Measurements from ENCODE around the gene MTTP. TPM values are rescaled to one million over a fixed set of nuclear protein-coding genes. Genes with fewer than 3 reads are reported as not detected.

Gene MTTP
- total RNA-seq, 1 experiment from 2014 or later, result 0.77 TPM

DNA sequence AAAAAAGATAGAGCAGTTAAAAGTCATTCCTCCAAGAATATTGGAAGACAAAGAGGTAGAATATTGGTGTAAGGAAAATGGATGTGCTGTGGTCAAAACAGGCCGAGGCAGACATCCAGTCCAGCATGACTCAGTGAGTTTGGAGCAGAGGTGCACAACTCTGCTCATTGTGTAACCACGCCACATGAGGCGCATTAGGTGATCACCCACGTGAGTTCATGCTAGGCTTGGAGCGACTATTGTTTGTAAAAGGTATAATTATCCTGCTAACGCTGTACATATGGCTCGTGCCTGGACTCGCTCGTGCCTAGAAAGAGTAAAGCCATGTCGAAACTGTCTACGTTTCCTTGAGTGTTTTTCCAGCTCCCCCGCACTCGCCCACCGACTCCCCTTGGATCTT lies 59.1 kb downstream of the MTTP start:
- intact Hi-C loops (cut with micrococcal nuclease; ENCODE audit: unreplicated experiment), result no loop called here
- Histone ChIP-seq H3K27me3 (replicated peaks; ENCODE audit: control insufficient read depth, insufficient read depth, low read length) (no peaks in the 10 kb centered on the region), H3K9me3 (no peaks in the 10 kb centered on the region), H3K36me3 (ENCODE audit: control insufficient read depth, insufficient read depth, low read length) (no peaks in the 10 kb centered on the region), H3K4me3 (ENCODE audit: low read depth, low read length) (no peak overlapping the region), H3K4me1 (no peaks in the 10 kb centered on the region; the same call in 1 of the 2 replicates)
- DNase-seq, result no peak
- BruUV-seq (replicated peaks), result no TSS peak
- ChIA-PET CTCF (no interaction called here), POLR2A (no interaction called here)
- no peak overlapping the region for H3K4me3 Mint-ChIP-seq (ENCODE audit: unreplicated experiment)
- H3K36me3 Mint-ChIP-seq (ENCODE audit: insufficient read depth, unreplicated experiment), result no peaks in the 10 kb centered on the region
- H3K4me1 Mint-ChIP-seq (ENCODE audit: low read depth, unreplicated experiment), result peaks cover 9% of the 10 kb centered on the region
- TF ChIP-seq, protein P1, sequence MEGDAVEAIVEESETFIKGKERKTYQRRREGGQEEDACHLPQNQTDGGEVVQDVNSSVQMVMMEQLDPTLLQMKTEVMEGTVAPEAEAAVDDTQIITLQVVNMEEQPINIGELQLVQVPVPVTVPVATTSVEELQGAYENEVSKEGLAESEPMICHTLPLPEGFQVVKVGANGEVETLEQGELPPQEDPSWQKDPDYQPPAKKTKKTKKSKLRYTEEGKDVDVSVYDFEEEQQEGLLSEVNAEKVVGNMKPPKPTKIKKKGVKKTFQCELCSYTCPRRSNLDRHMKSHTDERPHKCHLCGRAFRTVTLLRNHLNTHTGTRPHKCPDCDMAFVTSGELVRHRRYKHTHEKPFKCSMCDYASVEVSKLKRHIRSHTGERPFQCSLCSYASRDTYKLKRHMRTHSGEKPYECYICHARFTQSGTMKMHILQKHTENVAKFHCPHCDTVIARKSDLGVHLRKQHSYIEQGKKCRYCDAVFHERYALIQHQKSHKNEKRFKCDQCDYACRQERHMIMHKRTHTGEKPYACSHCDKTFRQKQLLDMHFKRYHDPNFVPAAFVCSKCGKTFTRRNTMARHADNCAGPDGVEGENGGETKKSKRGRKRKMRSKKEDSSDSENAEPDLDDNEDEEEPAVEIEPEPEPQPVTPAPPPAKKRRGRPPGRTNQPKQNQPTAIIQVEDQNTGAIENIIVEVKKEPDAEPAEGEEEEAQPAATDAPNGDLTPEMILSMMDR (IDR thresholded peaks at IDR 0.05; ENCODE audit: insufficient read depth in 1 of 2, low read depth in 1 of 2, low read length in 1 of 2, severe bottlenecking in 1 of 2, unreplicated experiment in 1 of 2), result no peak
- no peak overlapping the region for H3K27ac Mint-ChIP-seq (ENCODE audit: unreplicated experiment)
- no peaks in the 10 kb centered on the region for H3K9me3 Mint-ChIP-seq (ENCODE audit: unreplicated experiment)
- no peaks in the 10 kb centered on the region for H3K27me3 Mint-ChIP-seq (ENCODE audit: insufficient read depth, unreplicated experiment)

DNA sequence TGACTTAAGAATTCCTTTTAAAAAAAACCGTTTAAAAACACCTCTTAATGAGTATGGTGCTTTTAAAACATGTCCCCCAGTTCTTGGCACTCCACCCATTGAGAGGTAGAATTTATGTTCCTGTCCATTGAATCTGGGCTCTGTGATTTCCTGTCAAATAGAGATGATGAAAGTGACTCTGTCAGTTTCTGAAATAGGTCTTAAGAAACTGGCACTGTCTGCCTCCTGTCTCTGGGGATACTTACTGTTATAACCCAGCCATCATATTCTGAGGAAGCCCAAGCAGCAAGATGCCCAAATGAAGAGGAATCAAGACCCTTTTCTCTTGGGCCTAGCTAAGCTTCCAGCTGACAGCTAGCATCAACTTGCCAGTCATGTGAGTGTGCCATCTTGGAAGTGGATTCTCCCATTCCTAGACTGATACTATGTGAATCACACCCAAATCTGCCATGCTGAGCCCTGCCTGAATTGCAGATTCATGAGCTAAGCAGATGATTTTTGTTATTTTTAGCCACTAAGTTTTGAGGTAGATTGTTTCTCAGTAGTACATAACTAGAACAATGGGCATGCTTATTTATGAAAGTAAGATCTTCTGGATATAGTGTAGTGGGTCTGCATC lies 60.2 kb downstream of the MTTP start:
- DNase-seq, result no peak
- no peaks in the 10 kb centered on the region; the same call in 1 of the 2 replicates for H3K4me1 ChIP-seq
- H3K9me3 Mint-ChIP-seq (ENCODE audit: unreplicated experiment), result no peaks in the 10 kb centered on the region
- POLR2A ChIA-PET, result no interaction called here
- H3K36me3 Mint-ChIP-seq (ENCODE audit: insufficient read depth, unreplicated experiment), result no peaks in the 10 kb centered on the region
- BruUV-seq (replicated peaks), result no TSS peak
- peaks cover 9% of the 10 kb centered on the region for H3K4me1 Mint-ChIP-seq (ENCODE audit: low read depth, unreplicated experiment)
- H3K36me3 ChIP-seq (ENCODE audit: control insufficient read depth, insufficient read depth, low read length), result no peaks in the 10 kb centered on the region
- no peaks in the 10 kb centered on the region for H3K27me3 ChIP-seq (replicated peaks; ENCODE audit: control insufficient read depth, insufficient read depth, low read length)
- CTCF ChIA-PET, result no interaction called here
- no peaks in the 10 kb centered on the region for H3K9me3 ChIP-seq
- TF ChIP-seq, protein P1 (IDR thresholded peaks at IDR 0.05; ENCODE audit: insufficient read depth in 1 of 2, low read depth in 1 of 2, low read length in 1 of 2, severe bottlenecking in 1 of 2, unreplicated experiment in 1 of 2), result no peak
- intact Hi-C loops (cut with micrococcal nuclease; ENCODE audit: unreplicated experiment), result no loop called here
- no peaks in the 10 kb centered on the region for H3K27me3 Mint-ChIP-seq (ENCODE audit: insufficient read depth, unreplicated experiment)
- no peak overlapping the region for H3K27ac Mint-ChIP-seq (ENCODE audit: unreplicated experiment)
- no peak overlapping the region for H3K4me3 ChIP-seq (ENCODE audit: low read depth, low read length)
- H3K4me3 Mint-ChIP-seq (ENCODE audit: unreplicated experiment), result no peak overlapping the region

DNA sequence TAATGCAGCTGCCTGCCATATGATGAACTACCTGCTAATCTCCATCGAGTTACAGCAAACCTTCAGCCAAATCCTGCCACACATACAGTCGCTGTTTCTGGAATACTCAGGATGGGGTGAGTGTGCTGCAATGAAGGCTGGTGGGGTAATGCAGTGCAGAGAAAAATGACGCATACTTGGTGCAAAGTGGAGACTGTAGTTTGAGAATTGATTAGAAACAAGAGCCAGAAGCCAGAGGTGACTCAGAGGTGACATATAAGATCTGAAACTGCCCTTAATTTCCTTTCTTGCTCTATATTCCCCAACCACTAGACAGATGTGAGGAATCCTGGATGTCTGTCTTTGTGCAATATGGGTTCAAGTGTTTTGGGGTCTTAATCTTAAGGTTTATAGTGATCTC lies 61.0 kb downstream of the MTTP start:
- H3K4me1 ChIP-seq, result no peaks in the 10 kb centered on the region; the same call in 1 of the 2 replicates
- Mint-ChIP-seq H3K9me3 (ENCODE audit: unreplicated experiment) (no peaks in the 10 kb centered on the region), H3K4me1 (ENCODE audit: low read depth, unreplicated experiment) (peaks cover 1% of the 10 kb centered on the region), H3K27ac (ENCODE audit: unreplicated experiment) (no peak overlapping the region), H3K27me3 (ENCODE audit: insufficient read depth, unreplicated experiment) (no peaks in the 10 kb centered on the region), H3K36me3 (ENCODE audit: insufficient read depth, unreplicated experiment) (no peaks in the 10 kb centered on the region), H3K4me3 (ENCODE audit: unreplicated experiment) (no peak overlapping the region)
- POLR2A ChIA-PET, result no interaction called here
- H3K36me3 ChIP-seq (ENCODE audit: control insufficient read depth, insufficient read depth, low read length), result no peaks in the 10 kb centered on the region
- no peak overlapping the region for H3K4me3 ChIP-seq (ENCODE audit: low read depth, low read length)
- intact Hi-C loops (cut with micrococcal nuclease; ENCODE audit: unreplicated experiment), result no loop called here
- CTCF ChIA-PET, result no interaction called here
- no TSS peak for BruUV-seq (replicated peaks)
- TF ChIP-seq, protein P1 (IDR thresholded peaks at IDR 0.05; ENCODE audit: insufficient read depth in 1 of 2, low read depth in 1 of 2, low read length in 1 of 2, severe bottlenecking in 1 of 2, unreplicated experiment in 1 of 2), result no peak
- no peaks in the 10 kb centered on the region for H3K9me3 ChIP-seq
- no peaks in the 10 kb centered on the region for H3K27me3 ChIP-seq (replicated peaks; ENCODE audit: control insufficient read depth, insufficient read depth, low read length)
- no peak for DNase-seq

Measured in Caco-2 (cell line).